GM11168 (cell line): Measurements from ENCODE around the gene GGT6.
"Not testable (repeated sequence)": the region's sequence is repeated elsewhere in the genome, so short reads cannot be mapped to it uniquely, and the experiment has no call there.

Experiments used
- in situ Hi-C: fragments of 300-500 bp; cut with MboI; formaldehyde crosslinking; loops from one replicate; pipeline ENCODE4 v1.12.0; 2022; ENCODE audit warnings: low sequenced_read_pairs; ENCODE audit not compliant: unreplicated experiment

Gene GGT6

DNA sequence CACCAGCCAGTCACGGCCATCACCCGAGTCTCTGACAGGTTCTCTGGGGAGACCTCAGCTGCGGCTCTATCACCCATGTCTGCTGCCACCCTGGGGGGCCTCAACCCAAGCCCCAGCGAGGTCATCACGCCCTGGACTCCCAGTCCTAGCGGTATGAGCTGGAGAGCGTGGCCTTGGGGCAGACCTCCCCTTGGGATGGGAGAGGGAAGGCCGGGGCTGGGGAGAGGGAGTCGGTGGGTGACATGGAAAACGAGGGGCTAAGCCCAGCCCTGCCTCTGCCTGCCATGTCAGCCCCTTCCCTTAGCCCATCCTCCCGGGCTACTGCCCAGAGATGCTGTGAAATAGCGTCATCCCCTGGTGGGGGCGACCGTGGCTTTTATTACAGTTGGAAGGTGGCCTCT is 32.6 kb upstream of the GGT6 start:
- in situ Hi-C loops = no loop called here

DNA sequence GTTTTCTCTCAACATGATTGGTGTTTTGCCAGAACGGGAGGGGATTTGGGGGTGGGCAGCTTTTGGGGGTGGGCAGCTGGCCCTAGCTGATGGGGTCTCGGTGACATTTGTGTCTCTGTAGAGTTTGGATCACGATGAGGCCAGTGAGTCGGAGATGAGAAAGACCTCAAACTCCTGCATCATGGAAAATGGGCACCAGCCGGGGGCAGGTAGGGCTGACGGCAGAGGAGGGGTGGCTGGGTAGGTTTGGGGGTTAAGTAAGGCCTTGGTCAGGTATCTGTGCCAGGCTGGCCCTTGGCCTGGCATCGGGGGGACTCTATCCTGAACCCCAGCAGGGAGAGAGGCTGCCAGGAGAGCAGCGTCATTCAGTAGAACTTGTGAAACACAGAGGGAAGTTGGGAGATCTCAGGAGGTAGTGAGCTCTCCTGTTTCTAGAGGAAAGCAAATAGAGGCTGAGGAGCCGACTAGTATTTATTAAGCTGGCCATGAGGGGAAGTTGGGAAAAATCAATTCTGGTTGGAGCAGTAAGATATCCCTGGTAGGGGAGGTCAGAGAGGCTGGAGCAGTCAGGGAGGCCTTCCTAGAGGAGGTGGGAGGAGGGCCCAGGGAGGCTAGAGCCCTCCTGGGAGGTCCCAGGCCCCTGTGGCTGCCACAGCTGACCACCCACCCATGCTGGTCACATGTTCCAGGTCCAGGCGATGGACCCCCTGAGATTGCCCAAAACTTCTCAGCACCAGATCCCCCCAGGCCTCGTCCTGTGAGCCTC is 32.0 kb upstream of the GGT6 start:
- in situ Hi-C loops = no loop called here

DNA sequence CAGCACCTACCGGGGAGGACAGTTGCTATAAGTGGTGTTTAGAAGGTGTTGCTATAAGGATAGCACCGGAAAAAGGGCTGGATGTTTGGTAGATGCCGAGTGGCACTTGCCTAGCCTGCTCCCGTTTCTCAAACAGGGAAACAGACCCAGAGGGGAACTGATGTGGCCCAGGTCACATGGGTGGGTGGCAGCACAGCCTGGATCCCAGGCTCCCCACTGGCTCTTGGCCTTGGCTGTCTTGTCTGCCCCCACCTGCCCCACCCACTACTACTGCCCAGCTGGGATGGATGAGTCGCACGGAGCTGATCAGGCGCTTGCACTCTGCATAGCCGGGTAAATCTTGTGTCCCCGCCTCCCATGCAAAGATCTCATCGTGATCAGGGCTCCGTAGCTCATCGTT is 31.2 kb upstream of the GGT6 start:
- in situ Hi-C loops = no loop called here

DNA sequence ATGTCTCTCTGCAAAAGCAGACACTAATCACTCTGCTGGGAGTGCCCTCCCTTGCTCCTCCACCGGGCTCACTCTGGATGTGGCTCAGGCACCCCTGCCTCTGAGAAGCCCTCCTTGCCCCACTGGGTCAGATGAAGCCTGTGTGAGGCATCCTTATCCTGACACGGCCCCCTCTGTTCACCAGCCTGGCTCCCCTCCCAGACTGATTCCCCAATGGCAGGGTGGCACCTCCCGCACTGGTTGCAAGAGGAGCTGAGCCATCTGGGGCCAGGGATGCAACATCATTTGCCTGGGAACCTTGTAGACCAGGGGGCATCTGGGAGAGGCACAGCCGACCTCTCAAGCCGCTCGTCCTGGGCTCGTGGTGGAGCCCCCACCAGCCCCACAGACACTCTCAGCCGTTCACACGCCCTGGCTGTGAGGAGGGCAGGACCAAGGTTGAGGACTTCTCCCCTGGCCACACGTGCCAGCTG is 30.6 kb upstream of the GGT6 start:
- in situ Hi-C loops = no loop called here

DNA sequence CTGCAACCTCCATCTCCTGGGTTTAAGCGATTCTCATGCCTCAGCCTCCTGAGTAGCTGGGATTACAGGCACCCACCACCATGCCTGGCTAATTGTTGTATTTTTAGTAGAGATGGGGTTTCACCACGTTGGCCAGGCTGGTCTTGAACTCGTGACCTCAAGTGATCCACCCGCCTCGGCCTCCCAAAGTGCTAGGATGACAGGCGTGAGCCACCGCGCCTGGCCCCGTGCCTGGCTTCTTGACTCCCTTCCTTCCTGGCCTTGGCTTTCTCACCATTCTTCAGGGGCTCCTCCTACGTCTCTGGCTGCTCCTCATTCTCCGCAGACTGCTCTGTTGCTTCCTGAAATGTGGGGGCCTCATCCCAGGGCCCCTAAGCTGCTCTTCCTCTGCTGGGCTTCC is 29.7 kb upstream of the GGT6 start:
- in situ Hi-C loops = not testable (repeated sequence)

DNA sequence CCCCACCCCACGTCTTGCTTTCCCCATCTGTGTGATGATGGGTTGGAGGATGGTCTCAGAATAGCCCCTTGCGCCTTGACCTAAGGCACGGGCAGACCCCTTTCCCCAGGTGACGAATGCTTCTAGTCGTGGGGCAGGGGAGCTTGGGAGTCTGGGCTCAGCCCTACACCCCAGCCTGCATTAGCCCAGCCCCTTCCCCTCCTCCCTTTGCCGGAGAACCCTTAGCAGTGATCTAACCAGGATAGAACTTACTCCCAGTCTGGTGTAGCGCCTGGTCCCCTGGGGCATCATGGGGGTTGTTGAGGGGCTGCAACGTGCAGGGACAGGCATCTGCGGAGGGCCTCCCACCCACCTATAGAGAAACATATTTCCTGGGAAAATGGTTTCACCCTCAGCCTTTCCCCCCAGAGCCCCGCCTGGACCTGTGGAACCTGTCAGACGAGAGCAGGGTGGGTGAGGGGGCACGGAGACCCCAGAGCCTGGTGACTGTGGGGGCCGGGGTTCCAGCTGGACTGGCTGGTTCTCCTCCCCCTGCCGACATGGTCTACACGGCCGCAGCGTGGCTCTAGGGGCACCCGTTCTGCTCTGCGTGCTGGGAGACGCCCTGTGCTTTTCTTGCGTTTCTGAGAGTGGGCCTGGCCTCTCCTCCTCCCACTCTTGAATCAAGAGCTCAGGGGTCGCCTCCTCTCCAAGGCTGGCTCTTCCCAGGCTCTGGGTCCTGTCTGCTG is 28.7 kb upstream of the GGT6 start:
- in situ Hi-C loops = no loop called here

DNA sequence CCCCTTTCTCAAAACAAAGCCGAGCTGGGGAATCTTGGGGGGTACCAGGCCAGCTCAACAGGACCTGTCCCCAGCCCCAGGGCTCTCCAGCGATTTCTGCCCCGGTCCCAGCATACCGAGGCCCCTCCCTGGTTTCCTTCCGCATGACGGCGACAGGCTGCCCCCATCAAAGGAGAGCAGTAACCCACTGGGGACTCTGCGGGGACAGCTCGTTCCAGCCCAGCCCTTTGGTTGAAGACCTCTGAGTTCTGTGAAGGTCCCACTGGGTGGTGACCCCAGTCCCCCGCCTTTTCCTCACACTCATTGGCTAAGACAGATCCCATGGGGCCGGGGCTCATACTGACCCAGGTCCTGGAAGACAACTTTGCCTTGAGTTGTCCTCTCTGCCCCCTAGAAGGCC is 28.0 kb upstream of the GGT6 start:
- in situ Hi-C loops = no loop called here

DNA sequence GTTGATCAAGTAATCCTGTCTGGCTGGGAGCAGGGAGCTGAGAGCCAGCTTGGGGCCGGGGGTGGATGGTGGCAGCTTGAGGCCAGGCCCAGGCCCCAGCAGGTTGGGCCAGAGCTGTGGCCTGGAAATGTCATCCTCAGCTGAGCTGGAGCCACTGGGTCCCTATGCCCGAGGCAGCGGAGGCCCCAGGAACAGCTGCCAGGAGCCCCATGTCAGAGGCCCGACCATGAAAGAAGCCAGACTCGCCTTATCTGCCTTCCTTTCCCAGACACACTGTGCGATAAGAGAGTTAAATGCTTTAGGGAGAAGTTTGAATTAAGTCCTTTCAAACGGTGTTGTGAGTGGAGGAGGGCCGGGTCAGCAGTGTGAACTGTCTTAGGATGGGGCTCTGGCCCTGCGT is 27.4 kb upstream of the GGT6 start:
- in situ Hi-C loops = no loop called here

DNA sequence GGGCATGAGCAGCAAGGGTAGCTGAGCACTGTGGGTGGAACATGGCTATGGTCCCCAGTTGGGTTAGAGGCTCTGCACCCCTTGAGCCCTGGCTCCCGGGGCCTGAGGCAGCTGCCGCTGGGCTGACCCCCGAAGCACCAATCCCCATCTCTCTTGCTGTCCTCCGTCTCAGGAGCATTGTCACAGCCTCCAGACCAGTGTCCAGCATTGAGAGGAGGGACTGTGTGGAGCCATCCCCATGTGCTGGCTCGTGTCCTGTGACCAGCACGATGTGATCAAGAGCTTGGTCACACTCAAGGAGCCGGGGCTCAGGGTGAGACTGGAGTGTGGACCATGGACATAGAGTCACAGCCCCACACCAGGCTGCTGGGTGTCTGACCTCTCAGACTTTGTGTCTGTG is 26.8 kb upstream of the GGT6 start:
- in situ Hi-C loops = no loop called here

DNA sequence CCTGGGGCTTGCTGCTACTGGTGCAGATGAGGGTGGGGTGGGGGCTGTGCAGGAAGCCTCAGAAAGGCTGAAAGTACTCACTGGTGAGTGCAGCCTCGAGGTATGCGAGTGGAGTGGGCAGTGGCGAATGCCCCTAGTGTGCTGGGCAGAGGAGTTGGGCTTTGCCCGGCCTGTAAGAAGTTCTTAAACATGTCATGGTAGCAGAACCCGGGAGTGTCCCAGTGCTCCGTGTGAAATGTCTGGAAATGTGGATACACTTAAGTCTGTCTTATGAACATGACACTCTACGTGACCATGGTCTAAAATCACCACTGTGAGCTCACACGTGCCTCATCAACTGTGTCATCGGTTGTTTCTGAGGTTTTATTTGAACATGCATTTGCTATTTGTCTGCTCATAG is 25.7 kb upstream of the GGT6 start:
- in situ Hi-C loops = no loop called here

DNA sequence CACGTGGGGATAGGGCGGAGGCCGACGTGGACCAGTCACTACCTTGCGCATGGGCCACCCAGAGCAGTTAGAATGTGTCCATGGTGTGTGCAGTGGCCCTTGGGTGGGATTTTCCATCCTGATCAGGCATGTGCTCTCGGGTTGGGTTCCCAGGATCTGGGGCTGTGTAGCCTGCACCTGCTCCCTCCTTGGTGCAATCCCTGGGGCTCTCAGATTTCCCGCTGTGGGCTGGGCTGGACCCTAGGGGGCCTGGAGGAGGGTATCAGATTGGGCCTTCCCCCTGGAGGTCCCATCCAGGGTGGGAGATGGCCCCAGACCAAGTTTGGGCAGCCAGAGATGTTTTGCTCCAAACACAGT is 25.2 kb upstream of the GGT6 start:
- in situ Hi-C loops = no loop called here

DNA sequence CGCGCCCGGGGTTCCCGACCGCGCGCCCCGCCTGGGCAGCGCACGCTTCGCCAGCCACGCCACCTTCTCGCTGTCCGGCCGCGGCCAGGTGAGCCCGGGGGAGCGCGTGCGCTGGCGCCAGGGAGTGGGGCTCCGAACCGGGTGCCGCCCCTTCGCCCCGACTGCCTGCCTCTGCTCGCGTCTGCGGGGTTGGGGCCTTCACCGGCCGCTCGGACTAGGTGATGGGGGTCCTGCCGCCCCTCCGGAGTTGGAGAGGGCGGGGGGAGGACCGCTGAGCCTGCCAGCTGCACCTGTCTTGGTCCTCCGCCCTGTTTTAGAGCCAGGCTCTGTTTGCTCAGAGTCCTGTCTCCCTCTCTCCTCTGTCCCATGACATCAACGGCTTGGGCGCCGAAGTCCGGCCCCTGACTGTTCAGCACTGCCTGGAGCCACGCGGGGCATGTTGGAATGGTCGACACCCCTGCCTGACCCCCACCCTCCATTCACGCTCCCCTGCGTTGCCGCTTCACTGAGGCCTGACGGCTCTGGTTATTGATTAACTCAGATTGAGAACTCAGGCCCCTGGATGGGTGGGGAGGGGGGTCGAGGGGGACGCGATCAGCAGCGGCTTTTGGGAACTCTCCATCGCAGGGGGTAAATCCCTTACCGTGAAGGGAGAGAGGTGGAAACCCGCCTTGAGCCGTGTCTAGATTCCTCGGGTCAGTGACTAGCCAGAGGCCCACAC is 24.7 kb upstream of the GGT6 start:
- in situ Hi-C loops = no loop called here

DNA sequence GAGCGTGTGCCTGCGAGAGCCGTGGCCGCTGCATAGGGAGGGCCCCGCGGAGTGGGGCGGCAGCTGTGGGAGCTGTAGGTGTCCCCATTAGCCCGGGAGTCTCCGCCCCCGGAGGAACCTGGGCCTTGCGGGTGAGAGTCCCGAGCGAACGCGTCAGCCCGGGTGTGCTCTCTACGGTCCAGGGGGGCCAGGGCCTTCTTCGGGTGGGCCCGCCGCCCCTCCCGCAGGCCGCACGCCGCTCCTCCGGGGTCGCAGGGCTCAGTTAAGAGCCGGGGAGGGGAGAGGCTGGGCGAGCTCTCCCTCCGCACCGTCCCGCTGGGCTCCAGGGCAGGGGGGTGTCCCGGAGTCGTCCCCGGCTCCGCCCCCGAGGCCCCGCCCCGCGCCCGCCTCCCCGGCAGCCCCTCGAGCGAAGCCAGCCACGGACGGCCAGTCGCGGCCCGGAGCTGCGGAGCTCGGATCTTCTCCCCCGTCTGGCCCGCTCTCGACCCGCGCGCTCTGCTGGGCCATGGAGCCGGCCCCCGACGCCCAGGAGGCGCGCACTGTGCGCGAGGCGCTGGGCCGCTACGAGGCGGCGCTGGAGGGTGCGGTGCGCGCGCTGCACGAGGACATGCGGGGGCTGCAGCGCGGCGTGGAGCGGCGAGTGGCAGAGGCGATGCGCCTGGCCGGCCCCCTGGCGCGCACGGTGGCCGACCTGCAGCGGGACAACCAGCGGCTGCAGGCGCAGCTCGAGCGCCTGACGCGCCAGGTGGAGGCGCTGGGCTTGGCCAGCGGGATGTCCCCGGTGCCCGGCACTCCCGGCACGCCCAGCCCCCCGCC is 23.9 kb upstream of the GGT6 start, which contains the start of gene SMTNL2:
Gene SMTNL2 (plus strand): TSS at position 429 of the 816 bp plus-strand sequence. CDS start 77 bp downstream, at position 506.
- in situ Hi-C loops = no loop called here

DNA sequence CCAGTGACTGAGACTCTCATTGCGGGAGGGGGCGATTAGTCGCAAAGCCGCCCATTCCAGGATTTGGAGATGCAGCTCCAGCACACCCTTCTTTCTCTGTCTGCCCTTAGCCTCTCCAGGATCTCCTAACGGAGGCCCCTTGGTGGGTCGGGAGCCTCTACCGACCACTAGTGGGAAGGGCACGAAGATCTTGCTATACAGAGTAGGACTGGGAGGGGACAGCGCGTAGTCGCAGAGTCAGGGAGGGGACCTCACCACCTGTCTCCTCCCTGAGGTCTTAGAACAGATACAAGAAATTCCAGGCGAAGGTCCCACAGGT is 23.4 kb upstream of the GGT6 start:
- in situ Hi-C loops = no loop called here

DNA sequence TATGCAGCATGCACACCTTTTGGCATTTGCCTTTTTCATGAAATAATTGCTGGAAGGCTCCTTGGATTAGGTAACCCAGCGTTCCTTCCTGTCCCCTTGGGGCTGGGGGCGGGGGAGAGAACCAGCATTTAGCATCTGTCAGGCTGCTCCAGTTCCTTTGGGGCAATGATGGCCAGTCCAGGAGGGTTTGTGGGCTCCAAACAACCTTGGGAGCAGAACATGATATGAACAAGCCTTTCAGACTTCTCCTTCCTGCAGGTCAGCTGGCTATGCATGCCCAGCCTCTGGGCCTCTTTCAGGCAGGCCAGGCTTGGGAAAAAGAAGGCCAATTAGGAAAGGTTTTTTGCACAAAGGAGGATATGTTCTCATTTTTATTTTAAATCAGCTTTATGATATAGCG is 22.8 kb upstream of the GGT6 start:
- in situ Hi-C loops = no loop called here

DNA sequence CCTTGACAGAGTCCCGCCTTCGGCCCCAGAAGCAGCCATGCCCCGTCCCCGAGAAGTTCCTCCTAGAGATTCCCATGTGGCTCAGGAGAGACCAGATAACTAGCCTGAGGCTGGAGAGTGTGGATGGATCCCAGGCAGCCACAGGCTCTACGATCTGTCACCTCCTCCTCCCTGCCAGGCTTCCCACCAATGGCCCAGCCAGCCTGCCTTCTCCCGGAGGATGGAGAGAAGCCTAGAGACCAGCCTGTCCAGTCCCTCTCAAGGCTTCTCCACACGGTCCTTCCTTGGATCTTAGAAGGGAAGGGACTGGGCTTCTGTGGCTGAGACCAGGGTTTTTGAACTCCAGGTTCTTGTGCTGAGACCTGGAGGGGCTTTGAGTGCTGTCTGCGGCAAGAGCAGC is 22.3 kb upstream of the GGT6 start:
- in situ Hi-C loops = no loop called here

DNA sequence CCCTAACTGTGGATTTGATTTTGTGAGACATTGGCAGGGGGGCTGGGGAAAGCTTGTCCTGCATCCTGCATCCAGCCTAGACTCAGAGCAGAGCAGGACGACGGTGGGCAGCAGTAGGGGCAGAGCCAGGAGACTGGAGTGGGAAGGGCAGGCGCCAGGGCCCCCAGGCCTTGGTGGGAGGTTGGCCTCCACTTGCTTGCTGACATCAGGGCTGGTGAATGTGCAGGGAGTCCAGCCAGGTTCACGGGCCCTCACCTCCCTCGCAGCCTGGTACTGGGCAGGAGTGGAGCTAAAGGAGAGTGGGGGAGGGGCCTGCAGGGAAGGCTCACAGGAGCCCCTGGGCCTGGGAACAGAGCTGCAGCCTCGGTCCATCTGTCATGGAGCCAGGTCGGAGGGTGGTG is 21.7 kb upstream of the GGT6 start:
- in situ Hi-C loops = no loop called here

DNA sequence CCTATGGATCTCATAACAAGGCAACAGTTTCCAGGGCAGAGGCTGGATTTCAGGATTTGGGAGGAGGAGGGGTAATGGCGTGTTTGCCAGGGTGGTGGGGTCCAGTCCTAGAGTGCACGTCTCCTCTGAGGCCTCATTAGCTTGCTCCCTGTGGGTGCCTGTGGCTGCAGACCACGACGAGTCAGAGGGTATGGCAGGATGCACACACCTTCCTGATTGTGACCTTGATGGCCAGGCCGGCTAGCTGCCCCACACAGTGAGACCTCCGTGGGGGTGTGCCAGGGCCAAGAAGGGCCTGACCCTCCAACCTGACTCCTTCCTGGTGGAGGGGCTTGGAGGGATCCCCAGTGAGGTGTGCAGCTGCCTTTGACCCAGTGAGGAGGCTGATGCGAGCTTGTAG is 19.9 kb upstream of the GGT6 start:
- in situ Hi-C loops = no loop called here

DNA sequence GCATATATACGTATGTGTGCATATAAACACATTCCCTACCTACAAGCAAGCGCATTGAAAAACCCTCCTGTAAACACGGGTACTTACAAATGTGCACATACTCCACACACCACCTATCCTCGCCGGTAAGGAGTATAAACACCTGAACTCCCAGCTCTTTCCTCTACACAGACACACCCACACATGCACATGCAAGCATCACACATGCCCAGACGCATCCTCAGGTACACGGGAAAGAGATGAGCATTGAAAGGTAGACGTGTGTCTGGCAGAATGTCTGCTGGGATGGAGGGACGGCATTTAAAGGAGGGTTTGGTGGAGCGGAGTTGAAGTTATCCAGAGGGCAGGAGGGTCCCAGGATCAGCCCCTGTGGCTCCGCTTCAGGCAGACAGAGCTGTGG is 19.3 kb upstream of the GGT6 start:
- in situ Hi-C loops = no loop called here

DNA sequence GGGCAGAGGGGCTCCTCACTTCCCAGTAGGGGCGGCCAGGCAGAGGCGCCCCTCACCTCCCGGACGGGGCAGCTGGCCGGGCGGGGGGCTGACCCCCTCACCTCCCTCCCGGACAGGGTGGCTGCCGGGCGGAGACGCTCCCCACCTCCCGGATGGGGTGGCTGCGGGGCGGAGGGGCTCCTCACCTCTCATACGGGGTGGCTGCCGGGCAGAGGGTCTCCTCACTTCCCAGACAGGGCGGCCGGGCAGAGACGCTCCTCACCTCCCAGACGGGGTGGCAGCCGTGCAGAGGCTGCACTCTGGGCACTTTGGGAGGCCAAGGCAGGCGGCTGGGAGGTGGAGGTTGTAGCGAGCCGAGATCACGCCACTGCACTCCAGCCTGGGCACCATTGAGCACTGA is 18.0 kb upstream of the GGT6 start:
- in situ Hi-C loops = not testable (repeated sequence)
